Stimulated activated CD4-positive, alpha-beta T cell treated with anti-CD3 and anti-CD28 coated beads, TNF-alpha, amount 100 ng/mL, for 4 hours (primary cell): Measurements from ENCODE around the gene PHOX2A.
"Not testable (repeated sequence)": the region's sequence is repeated elsewhere in the genome, so short reads cannot be mapped to it uniquely, and the experiment has no call there.

Source experiments
- DNase-seq, 3 experiments: peaks; one replicate each; pipeline ENCODE4 v3.0.0-alpha.2; 2020; ENCODE audit warnings: low read depth in 3 of 3

Gene PHOX2A

DNA sequence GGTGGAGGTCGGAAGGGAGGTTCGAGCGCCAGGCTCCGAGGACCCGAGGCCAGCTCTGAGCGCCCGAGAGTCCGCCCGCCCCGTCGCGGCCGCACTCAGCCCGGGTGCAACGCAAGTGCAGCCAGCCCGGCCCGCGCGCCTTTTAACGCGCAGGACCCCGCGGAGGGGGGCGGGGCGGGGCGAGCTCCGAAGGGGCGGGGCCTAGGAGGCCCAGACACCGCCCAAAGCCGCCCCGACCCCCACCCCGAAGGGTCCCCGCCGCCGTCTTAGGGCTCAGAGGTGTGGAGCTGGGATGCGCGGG, at the start of gene PHOX2A:
Gene PHOX2A (minus strand): TSS at position 117 of the 301 bp plus-strand sequence. CDS start 172 bp downstream, outside the sequence.
- no peak for DNase-seq

GRCh38 chr11:72293391-72293790, 49.4 kb upstream of the PHOX2A start:
- DNase-seq: no peak

- no peak for DNase-seq
These were observed 48.3 kb upstream of the PHOX2A start for GRCh38 chr11:72292106-72292785.

DNA sequence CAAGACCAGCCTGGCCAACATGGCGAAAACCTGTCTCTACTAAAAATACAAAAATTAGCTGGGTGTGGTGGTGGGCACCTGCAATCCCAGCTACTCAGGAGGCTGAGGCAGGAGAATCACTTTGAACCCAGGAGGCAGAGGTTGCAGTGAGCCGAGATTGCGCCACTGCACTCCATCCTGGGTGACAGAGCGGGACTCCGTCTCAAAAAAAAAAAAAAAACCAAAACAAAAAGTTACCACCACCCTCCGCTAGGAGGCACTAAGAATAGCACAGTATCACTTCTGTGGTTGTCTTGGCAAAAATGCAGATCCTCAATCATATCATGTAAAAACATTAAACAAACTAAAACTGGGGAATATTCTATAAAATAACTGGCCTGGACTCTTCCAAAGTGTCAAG, 46.8 kb upstream of the PHOX2A start:
- DNase-seq: not testable (repeated sequence)

- no peak for DNase-seq
These were observed 43.3 kb upstream of the PHOX2A start for GRCh38 chr11:72287293-72287692.

GRCh38 chr11:72283947-72284346, 40.0 kb upstream of the PHOX2A start:
- no peak for DNase-seq

- DNase-seq: no peak
These were observed 36.8 kb upstream of the PHOX2A start for GRCh38 chr11:72280726-72281315.

GRCh38 chr11:72280037-72280436, 36.1 kb upstream of the PHOX2A start:
- no peak for DNase-seq

GRCh38 chr11:72278905-72279304, 34.9 kb upstream of the PHOX2A start:
- no peak for DNase-seq

- no peak for DNase-seq
These were observed 30.5 kb upstream of the PHOX2A start for GRCh38 chr11:72274435-72274834.

- DNase-seq: no peak
These were observed 28.0 kb upstream of the PHOX2A start for GRCh38 chr11:72271980-72272379.

DNA sequence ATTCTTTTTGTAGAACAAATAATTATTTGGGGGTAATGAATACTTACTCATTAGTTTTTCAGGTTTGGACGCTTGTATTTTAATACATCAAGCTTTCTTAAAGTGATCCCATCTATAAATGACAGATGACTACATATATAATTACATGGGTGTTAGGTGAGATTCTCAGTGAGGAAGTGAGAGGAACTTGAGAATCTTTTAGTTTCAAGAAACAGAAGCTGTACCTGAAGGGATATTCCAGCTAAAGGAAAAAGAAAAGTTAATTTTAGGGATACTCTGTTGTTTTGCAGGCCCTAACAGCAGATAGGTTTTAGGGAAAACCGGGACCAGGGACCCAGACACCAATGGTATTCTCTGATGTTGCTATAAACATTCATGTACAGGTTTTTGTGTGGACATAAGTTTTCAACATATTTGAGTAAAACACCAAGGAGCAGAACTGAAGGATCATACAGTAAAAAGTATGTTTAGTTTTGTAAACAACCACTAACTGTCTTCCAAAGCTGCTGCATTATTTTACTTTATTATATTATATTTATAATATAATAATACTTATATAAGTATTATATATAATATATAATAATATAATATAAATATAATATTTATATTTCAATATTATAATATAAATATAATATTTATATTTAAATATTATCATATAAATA, 24.1 kb upstream of the PHOX2A start:
- no peak for DNase-seq

- DNase-seq: not testable (repeated sequence)
These were observed 23.0 kb upstream of the PHOX2A start for GRCh38 chr11:72266960-72267359.

DNA sequence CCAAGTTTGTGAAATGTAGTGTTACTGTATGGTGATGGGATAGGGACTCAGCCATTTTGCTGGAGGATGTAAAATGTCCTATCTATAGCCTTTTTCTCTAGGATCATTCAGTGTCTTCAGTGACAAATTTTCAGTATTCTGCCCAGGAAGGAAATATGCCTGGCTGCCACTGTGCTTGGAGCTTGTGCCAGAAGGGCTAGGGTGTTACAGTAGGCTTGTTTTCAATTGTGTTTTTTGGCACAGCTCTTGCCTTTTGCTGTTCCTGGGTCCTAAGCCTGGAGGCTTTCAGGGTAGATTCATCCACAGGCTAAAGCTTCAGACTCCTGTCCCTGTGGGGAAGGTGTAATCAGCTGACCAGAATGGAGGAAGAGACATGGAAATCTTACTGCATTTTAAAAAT, 22.0 kb upstream of the PHOX2A start:
- no peak for DNase-seq

GRCh38 chr11:72263361-72263760, 19.4 kb upstream of the PHOX2A start:
- no peak for DNase-seq

DNA sequence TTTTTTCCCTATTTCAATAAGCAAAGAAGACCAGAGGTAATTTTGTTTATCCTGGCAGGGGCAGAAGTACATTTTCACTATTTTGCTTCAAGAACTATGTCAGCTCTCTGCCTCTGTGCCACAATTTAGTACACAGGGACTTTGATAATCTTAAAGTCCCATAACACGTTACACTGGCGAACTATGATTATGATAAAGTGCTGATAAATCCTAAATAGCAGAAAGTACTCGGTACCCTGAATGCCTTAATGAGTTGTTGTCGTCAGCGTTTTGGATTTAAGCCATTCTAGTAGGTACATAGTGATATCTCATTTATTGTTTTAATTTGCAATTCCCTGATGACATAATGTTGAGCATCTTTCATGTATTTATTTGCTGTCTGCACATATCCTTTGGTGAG, 16.6 kb upstream of the PHOX2A start:
- no peak for DNase-seq

- DNase-seq: no peak
These were observed 15.5 kb upstream of the PHOX2A start for GRCh38 chr11:72259490-72259889.

- DNase-seq: no peak
These were observed 13.6 kb upstream of the PHOX2A start for GRCh38 chr11:72257570-72257969.

DNA sequence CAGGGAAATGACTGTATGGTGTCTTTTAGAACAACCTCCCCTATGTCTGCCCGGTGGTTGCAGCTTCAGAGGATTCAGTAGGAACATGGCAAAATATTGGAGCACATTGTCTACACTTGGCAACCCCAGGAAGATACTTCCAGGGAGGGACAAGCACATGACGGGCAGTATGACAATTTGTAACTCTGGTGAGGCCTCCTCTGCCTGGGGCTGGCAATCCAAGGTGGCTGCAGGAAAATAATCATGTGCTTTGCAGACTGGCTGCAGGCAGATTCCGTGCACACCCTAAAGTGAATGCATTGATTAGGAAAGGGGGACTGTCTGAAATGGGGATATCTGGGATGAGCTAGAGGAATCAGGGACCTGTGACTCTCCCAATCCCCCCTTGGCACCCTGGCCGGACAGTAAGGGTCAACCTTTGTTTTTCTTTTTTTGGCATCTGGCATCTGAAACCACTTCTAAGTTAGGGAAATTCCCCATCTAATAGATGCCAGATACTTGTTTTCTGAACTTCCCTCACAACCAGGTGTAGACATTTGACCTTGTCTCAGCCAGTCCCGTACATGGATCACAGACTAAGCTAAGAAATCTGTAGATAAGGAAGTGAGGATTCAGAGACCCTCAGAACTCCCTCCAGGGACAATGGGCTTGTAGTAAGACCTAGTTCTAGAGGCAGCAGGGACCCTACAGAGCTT, 10.5 kb upstream of the PHOX2A start:
- DNase-seq: no peak

DNA sequence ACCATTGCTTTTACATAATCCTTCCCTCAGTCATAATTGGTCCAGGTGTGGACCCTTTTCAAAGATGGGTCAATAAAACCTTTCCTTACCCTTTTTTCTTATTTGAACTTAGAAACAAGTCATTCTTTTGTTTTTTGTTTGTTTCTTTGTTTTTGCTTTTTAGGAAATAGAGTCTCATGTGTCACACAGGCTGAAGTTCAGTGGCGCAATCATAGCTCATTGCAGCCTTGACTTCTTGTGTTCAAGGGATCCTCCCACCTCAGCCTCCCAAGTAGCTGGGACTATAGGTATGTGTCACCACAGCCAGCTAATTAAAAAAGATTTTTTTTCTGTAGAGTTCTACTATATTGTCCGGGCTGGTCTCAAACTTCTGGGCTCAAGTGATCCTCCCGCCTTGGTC, 9.4 kb upstream of the PHOX2A start:
- DNase-seq: no peak

DNA sequence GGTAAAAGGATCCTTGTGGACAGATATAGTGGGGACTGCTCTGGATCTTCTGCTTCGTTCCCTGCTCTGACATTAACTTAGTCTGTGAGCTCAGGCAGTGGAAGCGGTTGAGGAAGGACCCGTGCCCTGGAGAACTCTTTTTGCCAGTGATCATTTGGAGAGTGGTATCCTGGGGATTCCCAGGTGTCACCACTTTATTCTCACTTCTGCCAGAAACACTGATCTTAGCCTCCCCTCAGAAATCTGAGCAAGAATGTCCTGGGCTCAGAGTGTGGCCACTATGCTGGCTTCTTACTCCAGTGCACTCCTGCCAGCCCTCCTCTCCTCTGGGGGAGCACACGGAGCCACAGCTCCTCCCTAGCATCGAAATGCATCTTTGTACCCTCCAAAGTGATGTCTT, 7.6 kb upstream of the PHOX2A start:
- no peak for DNase-seq

GRCh38 chr11:72250661-72251464, 6.9 kb upstream of the PHOX2A start:
- no peak for DNase-seq
